ENCODE data around the gene CA10. TPM values are rescaled to one million over a fixed set of nuclear protein-coding genes. Genes with fewer than 3 reads are reported as not detected.

CA10 gene
- total and polyA plus RNA-seq, 7 donors = 0.28 to 2.9 (median 0.49) TPM; not detected in 2

GRCh38 chr17:51745993-51746392 lies 412.5 kb downstream of the CA10 start:
- Histone ChIP-seq H3K36me3 (no peaks in the 10 kb centered on the region), H3K27me3 (no peaks in the 10 kb centered on the region), H3K4me1 (no peaks in the 10 kb centered on the region), H3K27ac (no peak overlapping the region), H3K4me3 (no peak overlapping the region), H3K9me3 (no peaks in the 10 kb centered on the region)
- 51 to 79% methylated on average over 2 of the region's 2 CpGs for WGBS, 2 donors
- DNase-seq = no peak
- no peak for TF ChIP-seq EP300 (IDR thresholded peaks at IDR 0.05)
- intact Hi-C loops (cut with DNase I) = no loop called here

- Histone ChIP-seq H3K27me3 (no peaks in the 10 kb centered on the region), H3K9me3 (no peaks in the 10 kb centered on the region), H3K4me3 (no peak overlapping the region), H3K4me1 (no peaks in the 10 kb centered on the region), H3K36me3 (no peaks in the 10 kb centered on the region), H3K27ac (no peak overlapping the region)
- TF ChIP-seq POLR2A (IDR thresholded peaks at IDR 0.05) (no peak), EP300 (IDR thresholded peaks at IDR 0.05) (no peak), CTCF (IDR thresholded peaks at IDR 0.05) (no peak), POLR2AphosphoS5 (IDR thresholded peaks at IDR 0.05) (no peak)
- intact Hi-C loops (cut with DNase I) = no loop called here
- WGBS, 2 donors = 89 to 92% methylated on average over 4 of the region's 4 CpGs
- DNase-seq = no peak
These were observed 415.0 kb downstream of the CA10 start for GRCh38 chr17:51743477-51743876.

GRCh38 chr17:51742571-51742970 lies 415.9 kb downstream of the CA10 start:
- H3K4me1 ChIP-seq = no peaks in the 10 kb centered on the region
- H3K27me3 ChIP-seq = no peaks in the 10 kb centered on the region
- H3K9me3 ChIP-seq = no peaks in the 10 kb centered on the region
- no peak overlapping the region for H3K4me3 ChIP-seq
- H3K27ac ChIP-seq = no peak overlapping the region
- no peaks in the 10 kb centered on the region for H3K36me3 ChIP-seq
- DNase-seq = no peak
- intact Hi-C loops (cut with DNase I) = no loop called here
- TF ChIP-seq EP300 (IDR thresholded peaks at IDR 0.05) (no peak), POLR2A (IDR thresholded peaks at IDR 0.05) (no peak), CTCF (IDR thresholded peaks at IDR 0.05) (no peak), POLR2AphosphoS5 (IDR thresholded peaks at IDR 0.05) (no peak)

GRCh38 chr17:51741458-51741857 lies 417.1 kb downstream of the CA10 start:
- Histone ChIP-seq H3K4me3 (no peak overlapping the region), H3K36me3 (no peaks in the 10 kb centered on the region), H3K27ac (no peak overlapping the region), H3K27me3 (no peaks in the 10 kb centered on the region), H3K4me1 (no peaks in the 10 kb centered on the region), H3K9me3 (no peaks in the 10 kb centered on the region)
- TF ChIP-seq EP300 (IDR thresholded peaks at IDR 0.05) (no peak), POLR2A (IDR thresholded peaks at IDR 0.05) (no peak), POLR2AphosphoS5 (IDR thresholded peaks at IDR 0.05) (no peak), CTCF (IDR thresholded peaks at IDR 0.05) (no peak)
- intact Hi-C loops (cut with DNase I) = no loop called here
- no peak for DNase-seq

- H3K27me3 ChIP-seq = no peaks in the 10 kb centered on the region
- intact Hi-C loops (cut with DNase I) = no loop called here
- 76 to 88% methylated on average over 5 of the region's 5 CpGs for WGBS, 2 donors
- H3K9me3 ChIP-seq = no peaks in the 10 kb centered on the region
- no peaks in the 10 kb centered on the region for H3K36me3 ChIP-seq
- H3K27ac ChIP-seq = no peak overlapping the region
- H3K4me1 ChIP-seq = no peaks in the 10 kb centered on the region
- no peak for TF ChIP-seq POLR2A (IDR thresholded peaks at IDR 0.05)
- TF ChIP-seq CTCF (IDR thresholded peaks at IDR 0.05) = no peak
- TF ChIP-seq EP300 (IDR thresholded peaks at IDR 0.05) = no peak
- TF ChIP-seq POLR2AphosphoS5 (IDR thresholded peaks at IDR 0.05) = no peak
- DNase-seq = no peak
- no peak overlapping the region for H3K4me3 ChIP-seq
These were observed 418.0 kb downstream of the CA10 start for GRCh38 chr17:51740531-51740930.

Measured in sigmoid colon (tissue), 7 donors.